Astrocyte (in vitro differentiated cells and primary cell): ENCODE measurements around the gene B3GALT6. TPM values are rescaled to one million over a fixed set of nuclear protein-coding genes. Genes with fewer than 3 reads are reported as not detected.
"Not testable (repeated sequence)": the region's sequence is repeated elsewhere in the genome, so short reads cannot be mapped to it uniquely, and the experiment has no call there.

Experiments used
- DNase-seq: peaks from one replicate; pipeline ENCODE4 v3.0.0-alpha.2; 2010; ENCODE audit warnings: low read depth
- FAIRE-seq: peaks from 2 replicates; lab custom pipeline; 2011; peaks lifted over from hg19 to GRCh38; lab: Jason Lieb, UNC
- H2AFZ ChIP-seq: 2 replicates; pipeline ENCODE4 v1.6.0; 2012; ENCODE audit warnings: low read depth, low read length, inconsistent platforms
- H3K27ac ChIP-seq: 2 replicates; pipeline ENCODE4 v1.5.1; 2011; ENCODE audit warnings: low read depth, low read length, inconsistent platforms
- H3K27me3 ChIP-seq: 2 replicates; pipeline ENCODE4 v1.6.0; 2011; ENCODE audit warnings: low read length, inconsistent platforms; ENCODE audit not compliant: insufficient read depth
- H3K36me3 ChIP-seq: 2 replicates; pipeline ENCODE4 v1.5.1; 2011; ENCODE audit warnings: low read length, inconsistent platforms; ENCODE audit not compliant: insufficient read depth
- H3K4me1 ChIP-seq: 2 replicates; pipeline ENCODE4 v1.5.1; 2011; ENCODE audit warnings: low read length, inconsistent platforms; ENCODE audit not compliant: insufficient read depth
- H3K4me2 ChIP-seq: 2 replicates; pipeline ENCODE4 v1.6.0; 2012; ENCODE audit warnings: low read length, inconsistent platforms
- H3K4me3 ChIP-seq: 2 replicates; pipeline ENCODE4 v1.5.1; 2011; ENCODE audit warnings: low read depth, mild to moderate bottlenecking, low read length, inconsistent platforms; ENCODE audit not compliant: insufficient read depth
- H3K79me2 ChIP-seq: 2 replicates; pipeline ENCODE4 v1.6.0; 2012; ENCODE audit warnings: mild to moderate bottlenecking, low read length, inconsistent platforms; ENCODE audit not compliant: insufficient read depth
- H3K9ac ChIP-seq: 2 replicates; pipeline ENCODE4 v1.6.0; 2012; ENCODE audit warnings: mild to moderate bottlenecking, low read length, inconsistent platforms
- H3K9me3 ChIP-seq: 2 replicates; pipeline ENCODE4 v1.5.1; 2012; ENCODE audit warnings: low read depth, mild to moderate bottlenecking, low read length, inconsistent platforms; ENCODE audit not compliant: insufficient read depth
- H4K20me1 ChIP-seq: 2 replicates; pipeline ENCODE4 v1.6.0; 2012; ENCODE audit warnings: low read length, inconsistent platforms; ENCODE audit not compliant: insufficient read depth
- H3K27ac Mint-ChIP-seq: one replicate; pipeline ENCODE4 v1.8.0; 2021; ENCODE audit warnings: mild to moderate bottlenecking, mixed read lengths; ENCODE audit not compliant: unreplicated experiment
- H3K27me3 Mint-ChIP-seq: one replicate; pipeline ENCODE4 v1.8.0; 2021; ENCODE audit warnings: low read depth, mixed read lengths; ENCODE audit not compliant: unreplicated experiment
- H3K36me3 Mint-ChIP-seq: one replicate; pipeline ENCODE4 v1.8.0; 2021; ENCODE audit warnings: low read depth, mixed read lengths; ENCODE audit not compliant: unreplicated experiment
- H3K4me1 Mint-ChIP-seq: one replicate; pipeline ENCODE4 v1.8.0; 2021; ENCODE audit warnings: low read depth, mixed read lengths; ENCODE audit not compliant: unreplicated experiment
- H3K4me3 Mint-ChIP-seq: one replicate; pipeline ENCODE4 v1.8.0; 2021; ENCODE audit warnings: mild to moderate bottlenecking, moderate library complexity, mixed read lengths; ENCODE audit not compliant: unreplicated experiment
- H3K9me3 Mint-ChIP-seq: one replicate; pipeline ENCODE4 v1.8.0; 2021; ENCODE audit warnings: mild to moderate bottlenecking, mixed read lengths; ENCODE audit not compliant: unreplicated experiment
- CTCF ChIP-seq: IDR thresholded peaks from 2 replicates; pipeline ENCODE4 v1.5.1; 2011; ENCODE audit warnings: low read depth, mild to moderate bottlenecking, inconsistent platforms, low read length, moderate library complexity; ENCODE audit not compliant: insufficient read depth
- EZH2 ChIP-seq: IDR thresholded peaks from 2 replicates; pipeline ENCODE4 v1.6.1; 2012; ENCODE audit warnings: mild to moderate bottlenecking, low read length, inconsistent platforms; ENCODE audit not compliant: insufficient read depth
- total RNA-seq: library from RNA; stranded (reverse); gene quantifications from 2 replicates; pipeline ENCODE4 v1.2.1, GENCODE V29; 2021

Gene B3GALT6
- total RNA-seq, 1 donor from 2014 or later, result 22.4 TPM

- Histone ChIP-seq H3K9ac (no peak overlapping the region), H3K9me3 (no peaks in the 10 kb centered on the region), H3K4me1 (no peaks in the 10 kb centered on the region), H3K27me3 (peaks cover 6% of the 10 kb centered on the region), H3K36me3 (no peaks in the 10 kb centered on the region), H3K4me3 (no peak overlapping the region), H3K4me2 (no peak overlapping the region), H3K27ac (no peak overlapping the region), H2AFZ (no peak overlapping the region), H4K20me1 (no peaks in the 10 kb centered on the region), H3K79me2 (no peaks in the 10 kb centered on the region)
- TF ChIP-seq CTCF, result no peak
- no peak for TF ChIP-seq EZH2
- peaks cover 35% of the 10 kb centered on the region for H3K27me3 Mint-ChIP-seq
- no peak for DNase-seq
- H3K36me3 Mint-ChIP-seq, result peaks cover 3% of the 10 kb centered on the region
- no peak for FAIRE-seq
- H3K9me3 Mint-ChIP-seq, result peaks cover 17% of the 10 kb centered on the region
- no peak overlapping the region for H3K4me3 Mint-ChIP-seq
- H3K4me1 Mint-ChIP-seq, result no peaks in the 10 kb centered on the region
- no peak overlapping the region for H3K27ac Mint-ChIP-seq
Measured at GRCh38 chr1:1191734-1192133, 40.3 kb upstream of the B3GALT6 start.

GRCh38 chr1:1194723-1195122 lies 37.3 kb upstream of the B3GALT6 start:
- Mint-ChIP-seq H3K36me3 (peaks cover 3% of the 10 kb centered on the region), H3K27me3 (peaks cover 29% of the 10 kb centered on the region), H3K27ac (no peak overlapping the region), H3K4me1 (no peaks in the 10 kb centered on the region), H3K9me3 (peaks cover 17% of the 10 kb centered on the region), H3K4me3 (no peak overlapping the region)
- H3K4me1 ChIP-seq, result no peaks in the 10 kb centered on the region
- no peak for FAIRE-seq
- no peak overlapping the region for H3K4me3 ChIP-seq
- no peak overlapping the region for H3K27ac ChIP-seq
- no peaks in the 10 kb centered on the region for H4K20me1 ChIP-seq
- no peaks in the 10 kb centered on the region for H3K9me3 ChIP-seq
- peaks cover 6% of the 10 kb centered on the region for H3K27me3 ChIP-seq
- H3K36me3 ChIP-seq, result no peaks in the 10 kb centered on the region
- no peak overlapping the region for H3K9ac ChIP-seq
- no peak for DNase-seq
- no peak overlapping the region for H2AFZ ChIP-seq
- TF ChIP-seq CTCF, result no peak
- TF ChIP-seq EZH2, result no peak
- no peaks in the 10 kb centered on the region for H3K79me2 ChIP-seq
- no peak overlapping the region for H3K4me2 ChIP-seq

GRCh38 chr1:1195726-1196125 lies 36.3 kb upstream of the B3GALT6 start:
- not testable (repeated sequence) for DNase-seq, H3K9ac ChIP-seq, FAIRE-seq, H3K27me3 ChIP-seq, H3K9me3 ChIP-seq, H2AFZ ChIP-seq, H3K79me2 ChIP-seq, H3K4me1 ChIP-seq, H3K4me1 Mint-ChIP-seq, H3K4me2 ChIP-seq, H3K36me3 Mint-ChIP-seq, H3K27ac Mint-ChIP-seq, H3K4me3 ChIP-seq, H3K36me3 ChIP-seq, H3K27ac ChIP-seq, H4K20me1 ChIP-seq, H3K4me3 Mint-ChIP-seq
- Mint-ChIP-seq H3K9me3 (peaks cover 17% of the 10 kb centered on the region), H3K27me3 (peaks cover 26% of the 10 kb centered on the region)
